Brain microvascular endothelial cell (primary cell): ENCODE results near the gene ZFPL1.
A peak's percentile ranks its signal among the peaks of the same experiment; 100 is the strongest.

Source experiments
- DNase-seq: peaks from one replicate; pipeline ENCODE4 v3.0.0-alpha.2; 2020
- H3K27ac ChIP-seq: fragments of 250-450 bp; sonication (Bioruptor Pico); 2 replicates; pipeline ENCODE4 v1.5.1; 2020; ENCODE audit warnings: mild to moderate bottlenecking, moderate library complexity
- H3K27me3 ChIP-seq: fragments of 250-450 bp; sonication (Bioruptor Pico); replicated peaks from 2 replicates; pipeline ENCODE4 v1.5.1; 2020; ENCODE audit warnings: mild to moderate bottlenecking
- H3K36me3 ChIP-seq: fragments of 250-450 bp; sonication (Bioruptor Pico); replicated peaks from 2 replicates; pipeline ENCODE4 v1.5.1; 2020; ENCODE audit warnings: mild to moderate bottlenecking
- H3K4me3 ChIP-seq: 2 replicates; pipeline ENCODE4 v1.5.1; 2011; ENCODE audit warnings: low read depth, mild to moderate bottlenecking, control low read depth, low read length, moderate library complexity
- in situ Hi-C: cut with HindIII; loops from 2 replicates; pipeline ENCODE4 v1.10.0; 2017; ENCODE audit warnings: low sequenced_read_pairs, low pct_ligation_motif_present
- TF ChIP-seq, protein P1 (sequence below): IDR thresholded peaks from 2 replicates; pipeline ENCODE4 v1.5.1; 2011; ENCODE audit warnings: low read depth, mild to moderate bottlenecking, moderate library complexity, low read length, control low read depth, inconsistent platforms; ENCODE audit errors: missing control alignments

ZFPL1 gene

DNA sequence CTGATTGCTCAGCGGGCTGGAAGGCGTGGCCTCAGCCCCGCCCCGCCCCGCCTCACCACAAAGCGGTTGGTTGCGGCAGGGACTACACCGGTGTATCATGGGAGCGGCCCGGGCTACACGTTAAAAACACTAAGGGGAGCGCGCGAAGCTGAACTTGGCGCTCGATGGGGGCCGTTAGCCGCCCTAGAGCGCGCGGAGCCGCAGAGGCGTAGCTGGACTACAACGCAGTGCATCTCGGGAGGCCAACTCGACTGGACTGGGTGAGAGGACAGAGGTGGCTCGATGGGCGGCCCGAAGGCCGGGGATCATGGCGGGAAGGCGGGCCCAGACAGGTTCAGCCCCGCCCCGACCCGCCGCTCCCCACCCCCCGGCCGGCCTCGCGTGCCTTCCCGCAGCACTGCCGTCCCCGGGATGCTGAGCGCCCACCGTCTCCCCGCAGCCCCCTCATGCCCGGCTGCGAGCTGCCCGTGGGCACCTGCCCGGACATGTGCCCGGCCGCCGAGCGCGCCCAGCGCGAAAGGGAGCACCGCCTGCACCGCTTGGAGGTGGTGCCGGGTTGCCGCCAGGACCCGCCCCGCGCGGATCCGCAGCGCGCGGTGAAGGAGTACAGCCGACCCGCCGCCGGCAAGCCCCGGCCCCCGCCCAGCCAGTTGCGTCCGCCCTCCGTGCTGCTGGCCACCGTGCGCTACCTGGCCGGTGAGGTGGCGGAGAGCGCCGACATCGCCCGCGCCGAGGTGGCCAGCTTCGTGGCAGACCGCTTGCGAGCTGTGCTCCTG is 43.0 kb upstream of the ZFPL1 start, which contains the start of gene SAC3D1:
Gene SAC3D1, plus strand, starts transcription at position 364 of the 776 bp plus-strand sequence. Its CDS starts 83 bp downstream, at position 447.
- in situ Hi-C loops, result no loop called here
- Histone ChIP-seq H3K27ac (peak within 1 kb of the TSS; percentile 66), H3K36me3 (peaks cover 6% of the 10 kb centered on the region), H3K27me3 (no peaks in the 10 kb centered on the region), H3K4me3 (peak within 1 kb of the TSS; percentile 67)
- TF ChIP-seq, protein P1, sequence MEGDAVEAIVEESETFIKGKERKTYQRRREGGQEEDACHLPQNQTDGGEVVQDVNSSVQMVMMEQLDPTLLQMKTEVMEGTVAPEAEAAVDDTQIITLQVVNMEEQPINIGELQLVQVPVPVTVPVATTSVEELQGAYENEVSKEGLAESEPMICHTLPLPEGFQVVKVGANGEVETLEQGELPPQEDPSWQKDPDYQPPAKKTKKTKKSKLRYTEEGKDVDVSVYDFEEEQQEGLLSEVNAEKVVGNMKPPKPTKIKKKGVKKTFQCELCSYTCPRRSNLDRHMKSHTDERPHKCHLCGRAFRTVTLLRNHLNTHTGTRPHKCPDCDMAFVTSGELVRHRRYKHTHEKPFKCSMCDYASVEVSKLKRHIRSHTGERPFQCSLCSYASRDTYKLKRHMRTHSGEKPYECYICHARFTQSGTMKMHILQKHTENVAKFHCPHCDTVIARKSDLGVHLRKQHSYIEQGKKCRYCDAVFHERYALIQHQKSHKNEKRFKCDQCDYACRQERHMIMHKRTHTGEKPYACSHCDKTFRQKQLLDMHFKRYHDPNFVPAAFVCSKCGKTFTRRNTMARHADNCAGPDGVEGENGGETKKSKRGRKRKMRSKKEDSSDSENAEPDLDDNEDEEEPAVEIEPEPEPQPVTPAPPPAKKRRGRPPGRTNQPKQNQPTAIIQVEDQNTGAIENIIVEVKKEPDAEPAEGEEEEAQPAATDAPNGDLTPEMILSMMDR, result no peak
- DNase-seq, result peak; percentile 81

DNA sequence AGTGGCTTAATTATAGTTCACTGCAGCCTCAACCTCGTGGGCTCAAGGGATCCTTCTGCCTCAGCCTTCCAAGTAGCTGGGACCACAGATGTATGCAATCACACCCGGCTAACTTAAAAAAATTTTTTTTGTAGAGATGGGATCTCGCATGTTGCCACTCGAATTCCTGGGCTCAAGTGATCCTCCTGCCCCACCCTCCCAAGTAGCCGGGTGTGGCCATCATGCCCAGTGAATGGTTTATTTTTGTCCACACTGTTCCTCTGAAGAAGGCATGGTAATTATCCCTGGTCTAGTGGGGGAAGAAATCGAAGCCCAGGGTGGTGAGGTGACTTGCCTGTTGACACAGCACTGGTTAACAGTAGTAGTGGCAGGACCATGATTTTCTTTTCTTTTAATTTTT is 41.1 kb upstream of the ZFPL1 start:
- H3K27me3 ChIP-seq, result no peaks in the 10 kb centered on the region
- DNase-seq, result no peak
- TF ChIP-seq, protein P1, result no peak
- peaks cover 6% of the 10 kb centered on the region for H3K36me3 ChIP-seq
- no peak overlapping the region for H3K4me3 ChIP-seq
- in situ Hi-C loops, result no loop called here
- H3K27ac ChIP-seq, result no peak overlapping the region

DNA sequence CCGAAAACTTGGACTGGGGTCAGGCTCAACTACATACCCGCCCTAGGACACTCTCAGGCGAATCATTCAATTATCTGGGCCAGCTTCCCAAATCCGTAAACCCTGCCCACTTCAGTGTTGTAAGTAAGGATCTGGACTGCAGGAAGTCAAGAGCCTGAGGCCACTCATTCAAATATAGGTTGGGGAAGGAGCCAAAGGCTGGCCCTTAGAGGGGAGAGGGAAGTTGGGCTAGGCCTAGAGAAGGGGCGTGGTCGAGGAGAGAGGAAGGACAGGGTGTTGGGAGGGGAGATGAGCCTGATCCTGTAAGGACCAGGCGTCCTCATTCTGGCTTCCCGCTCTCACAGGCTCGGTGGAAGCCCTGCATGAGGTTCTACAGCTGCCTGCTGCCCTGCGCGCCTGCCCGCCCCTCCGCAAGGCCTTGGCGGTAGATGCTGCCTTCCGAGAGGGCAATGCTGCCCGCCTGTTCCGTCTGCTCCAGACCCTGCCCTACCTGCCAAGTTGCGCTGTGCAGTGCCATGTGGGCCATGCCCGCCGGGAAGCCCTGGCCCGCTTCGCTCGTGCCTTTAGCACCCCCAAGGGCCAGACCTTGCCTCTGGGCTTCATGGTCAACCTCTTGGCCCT is 40.0 kb upstream of the ZFPL1 start:
- TF ChIP-seq, protein P1, result no peak
- in situ Hi-C loops, result no loop called here

DNA sequence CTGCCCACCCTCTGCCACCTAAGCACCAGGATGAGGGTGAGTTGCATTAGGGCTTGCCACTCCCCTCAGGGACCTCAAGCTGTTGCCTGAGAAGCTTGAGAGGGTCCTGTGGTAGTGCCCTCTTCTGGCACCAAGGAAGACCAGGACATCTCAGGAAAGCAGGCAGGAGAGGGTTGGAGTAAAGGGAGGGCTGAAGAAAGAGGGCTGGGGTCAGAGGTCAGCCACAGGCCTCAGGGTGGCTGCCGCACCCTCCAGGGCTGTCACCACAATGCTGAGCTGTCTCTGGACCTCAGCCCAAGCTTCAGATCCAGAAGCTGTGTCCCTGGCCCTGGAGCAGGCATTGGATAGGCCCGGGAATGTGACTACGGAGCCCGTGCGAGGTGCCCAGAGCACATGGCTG is 39.0 kb upstream of the ZFPL1 start:
- H3K27ac ChIP-seq, result no peak overlapping the region
- no peak for DNase-seq
- in situ Hi-C loops, result no loop called here
- no peak overlapping the region for H3K4me3 ChIP-seq
- H3K36me3 ChIP-seq, result peaks cover 3% of the 10 kb centered on the region
- H3K27me3 ChIP-seq, result no peaks in the 10 kb centered on the region
- TF ChIP-seq, protein P1, result no peak

More for the DNA sequence above, 40.0 kb upstream of the ZFPL1 start:
- DNase-seq, result no peak
- Histone ChIP-seq H3K36me3 (peaks cover 3% of the 10 kb centered on the region), H3K27ac (no peak overlapping the region), H3K27me3 (no peaks in the 10 kb centered on the region), H3K4me3 (no peak overlapping the region)

DNA sequence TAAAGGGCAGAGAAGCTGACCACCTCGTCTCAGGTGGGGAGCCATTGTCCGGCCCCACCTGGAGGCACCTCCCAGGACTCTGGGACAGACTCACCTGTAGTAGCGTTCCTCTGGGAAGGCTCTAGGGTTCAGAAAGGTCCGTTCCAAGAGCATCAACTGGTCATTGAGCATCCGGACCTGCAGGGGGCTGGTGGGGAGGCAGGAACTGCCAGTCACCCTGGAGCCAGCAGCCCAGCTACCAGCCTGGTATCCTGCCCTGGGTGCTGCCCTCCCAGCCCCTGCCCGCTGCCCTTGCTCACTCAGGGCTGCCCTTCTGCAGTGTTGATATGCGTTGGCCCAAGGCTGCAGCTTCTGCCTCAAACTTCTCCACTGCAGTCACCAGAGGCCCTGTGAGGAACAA is 38.3 kb upstream of the ZFPL1 start:
- DNase-seq, result no peak
- H3K36me3 ChIP-seq, result peaks cover 3% of the 10 kb centered on the region
- TF ChIP-seq, protein P1, result no peak
- no peaks in the 10 kb centered on the region for H3K27me3 ChIP-seq
- H3K27ac ChIP-seq, result no peak overlapping the region
- in situ Hi-C loops, result no loop called here
- H3K4me3 ChIP-seq, result no peak overlapping the region
